ENCODE measurements around the gene CEP131.

CEP131 gene

DNA sequence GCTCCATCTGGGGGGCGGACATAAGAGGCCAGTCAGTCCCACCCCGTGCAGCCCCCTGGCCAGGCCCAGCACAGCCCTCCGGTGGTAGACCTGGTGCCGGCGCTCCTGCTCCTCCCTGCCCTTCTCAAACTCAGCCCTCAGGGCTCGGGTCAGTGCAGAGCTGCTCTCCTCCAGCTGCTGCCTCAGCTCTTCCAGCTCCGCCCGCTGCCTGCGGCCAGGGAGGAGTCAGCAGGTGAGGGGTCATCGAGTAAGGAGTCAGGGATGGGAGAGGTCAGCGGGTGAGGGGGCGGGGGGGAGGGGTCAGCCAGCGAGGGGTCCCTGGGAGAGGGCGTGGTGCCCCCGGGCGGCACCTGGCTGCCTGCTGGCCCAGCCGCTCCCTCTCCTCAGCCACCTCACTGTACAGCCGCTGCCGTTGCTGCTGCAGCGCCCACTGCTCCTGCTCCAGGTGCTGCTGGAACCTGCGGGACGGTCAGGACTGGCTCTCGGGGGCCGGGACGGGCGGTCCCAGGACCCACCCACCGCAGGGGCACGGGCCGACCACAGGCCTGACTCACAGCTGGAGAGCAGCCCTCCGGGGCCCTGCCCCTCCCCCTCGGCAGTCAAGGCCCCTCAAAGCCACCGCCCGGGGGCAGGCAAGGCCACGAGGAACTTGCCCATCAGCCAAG, 30.2 kb downstream of the CEP131 start:
- H2AFZ ChIP-seq (ENCODE audit: low read depth, low read length, severe bottlenecking) = no peak overlapping the region
- no peaks in the 10 kb centered on the region for H3K9me2 ChIP-seq (replicated peaks; ENCODE audit: insufficient read depth, low read length)
- no peak overlapping the region for H3K9ac ChIP-seq (ENCODE audit: low read length)
- H3K27ac ChIP-seq (ENCODE audit: low read depth, low read length) = no peak overlapping the region
- no peaks in the 10 kb centered on the region for H4K20me1 ChIP-seq (ENCODE audit: low read depth, low read length)
- no peaks in the 10 kb centered on the region for H3K9me3 ChIP-seq (ENCODE audit: insufficient read depth, low read length)
- H3K27me3 ChIP-seq (ENCODE audit: low read length) = no peaks in the 10 kb centered on the region
- no peaks in the 10 kb centered on the region for H3F3A ChIP-seq (ENCODE audit: insufficient read depth)
- TF ChIP-seq EZH2phosphoT487 (conservative IDR thresholded peaks at IDR 0.05; ENCODE audit: low read length) (no peak), CTCF (IDR thresholded peaks at IDR 0.05; ENCODE audit: insufficient read depth, low read length, poor library complexity, severe bottlenecking) (no peak)
- no peaks in the 10 kb centered on the region for H3K79me2 ChIP-seq (ENCODE audit: insufficient read depth, low read length)
- H3K4me2 ChIP-seq (ENCODE audit: low read depth, low read length, poor library complexity, severe bottlenecking) = no peak overlapping the region
- no peak overlapping the region for H3K4me3 ChIP-seq (ENCODE audit: insufficient read depth, low read length, poor library complexity, severe bottlenecking)
- H3K36me3 ChIP-seq (ENCODE audit: low read length) = no peaks in the 10 kb centered on the region

GRCh38 chr17:81191646-81192045, 31.1 kb downstream of the CEP131 start:
- Histone ChIP-seq H3K36me3 (ENCODE audit: low read length) (no peaks in the 10 kb centered on the region), H4K20me1 (ENCODE audit: low read depth, low read length) (no peaks in the 10 kb centered on the region), H3K4me2 (ENCODE audit: low read depth, low read length, poor library complexity, severe bottlenecking) (no peak overlapping the region)

DNA sequence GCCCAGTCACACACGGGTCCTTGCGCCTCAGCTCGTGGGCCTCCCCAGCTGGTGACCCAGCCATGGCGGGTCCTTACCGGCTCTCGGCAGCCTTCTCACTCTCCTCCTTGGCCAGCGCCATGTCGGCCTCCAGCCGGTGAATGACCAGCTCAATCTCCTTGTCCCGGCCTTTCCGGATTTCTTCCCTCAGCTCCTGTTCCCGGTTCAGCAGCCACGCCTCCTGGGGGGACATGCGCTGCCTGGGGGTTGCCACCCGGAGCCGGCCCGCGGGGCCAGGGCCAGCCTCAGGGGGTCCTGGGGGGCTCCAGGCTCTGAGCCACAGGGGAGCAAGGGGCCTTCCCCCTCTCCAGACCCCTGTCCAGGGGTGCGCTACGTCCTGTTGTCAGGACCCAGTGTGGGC, 31.6 kb downstream of the CEP131 start:
- Histone ChIP-seq H4K20me1 (ENCODE audit: low read depth, low read length) (no peaks in the 10 kb centered on the region), H3K36me3 (ENCODE audit: low read length) (no peaks in the 10 kb centered on the region), H3K79me2 (ENCODE audit: insufficient read depth, low read length) (no peaks in the 10 kb centered on the region)

More at GRCh38 chr17:81191646-81192045, 31.1 kb downstream of the CEP131 start:
- no peaks in the 10 kb centered on the region for H3K9me2 ChIP-seq (replicated peaks; ENCODE audit: insufficient read depth, low read length)
- no peak overlapping the region for H2AFZ ChIP-seq (ENCODE audit: low read depth, low read length, severe bottlenecking)
- no peak overlapping the region for H3K27ac ChIP-seq (ENCODE audit: low read depth, low read length)
- TF ChIP-seq CTCF (IDR thresholded peaks at IDR 0.05; ENCODE audit: insufficient read depth, low read length, poor library complexity, severe bottlenecking) = no peak
- no peak overlapping the region for H3K4me3 ChIP-seq (ENCODE audit: insufficient read depth, low read length, poor library complexity, severe bottlenecking)
- no peaks in the 10 kb centered on the region for H3K27me3 ChIP-seq (ENCODE audit: low read length)
- H3K9me3 ChIP-seq (ENCODE audit: insufficient read depth, low read length) = no peaks in the 10 kb centered on the region
- no peaks in the 10 kb centered on the region for H3F3A ChIP-seq (ENCODE audit: insufficient read depth)
- H3K79me2 ChIP-seq (ENCODE audit: insufficient read depth, low read length) = no peaks in the 10 kb centered on the region
- H3K9ac ChIP-seq (ENCODE audit: low read length) = no peak overlapping the region

More for the DNA sequence above, 31.6 kb downstream of the CEP131 start:
- Histone ChIP-seq H3K9me2 (replicated peaks; ENCODE audit: insufficient read depth, low read length) (no peaks in the 10 kb centered on the region), H3F3A (ENCODE audit: insufficient read depth) (no peaks in the 10 kb centered on the region), H3K9me3 (ENCODE audit: insufficient read depth, low read length) (no peaks in the 10 kb centered on the region), H3K27me3 (ENCODE audit: low read length) (no peaks in the 10 kb centered on the region), H3K9ac (ENCODE audit: low read length) (no peak overlapping the region), H3K27ac (ENCODE audit: low read depth, low read length) (no peak overlapping the region), H3K4me2 (ENCODE audit: low read depth, low read length, poor library complexity, severe bottlenecking) (no peak overlapping the region), H2AFZ (ENCODE audit: low read depth, low read length, severe bottlenecking) (no peak overlapping the region), H3K4me3 (ENCODE audit: insufficient read depth, low read length, poor library complexity, severe bottlenecking) (no peak overlapping the region)
- no peak for TF ChIP-seq CTCF (IDR thresholded peaks at IDR 0.05; ENCODE audit: insufficient read depth, low read length, poor library complexity, severe bottlenecking)
- TF ChIP-seq EZH2phosphoT487 (conservative IDR thresholded peaks at IDR 0.05; ENCODE audit: low read length) = no peak

Measured in SU-DHL-6 (cell line).